HepG2 (cell line): ENCODE measurements around the gene POC1A. TPM values are rescaled to one million over a fixed set of nuclear protein-coding genes. Genes with fewer than 3 reads are reported as not detected.

Source experiments
- ARNT2 ChIP-seq: sonication (generic); formaldehyde crosslinking; IDR thresholded peaks from 2 replicates; pipeline ENCODE4 v1.8.0; 2022; ENCODE audit warnings: mild to moderate bottlenecking, low read depth, missing genetic modification reagents, moderate library complexity
- CEBPG ChIP-seq: IDR thresholded peaks from 2 replicates; pipeline ENCODE4 v1.6.1; 2016
- CENPX ChIP-seq: sonication (generic); formaldehyde crosslinking; IDR thresholded peaks from 2 replicates; pipeline ENCODE4 v1.9.0; 2021; ENCODE audit warnings: mild to moderate bottlenecking, missing genetic modification reagents, moderate library complexity
- HOXA9 ChIP-seq: sonication (generic); formaldehyde crosslinking; IDR thresholded peaks from 2 replicates; pipeline ENCODE4 v1.8.1; 2022; ENCODE audit warnings: missing genetic modification reagents, mild to moderate bottlenecking, moderate library complexity, borderline replicate concordance
- KAT8 ChIP-seq: IDR thresholded peaks from 2 replicates; pipeline ENCODE4 v1.6.1; 2016; ENCODE audit warnings: missing genetic modification reagents, missing compliant biosample characterization
- KDM1A ChIP-seq: IDR thresholded peaks from 2 replicates; pipeline ENCODE4 v1.6.1; 2016; ENCODE audit warnings: missing compliant biosample characterization
- KDM6A ChIP-seq: IDR thresholded peaks from 2 replicates; pipeline ENCODE4 v1.6.1; 2016; ENCODE audit warnings: low read depth
- MAF1 ChIP-seq: sonication (generic); formaldehyde crosslinking; IDR thresholded peaks from 2 replicates; pipeline ENCODE4 v1.5.0; 2020; ENCODE audit warnings: missing genetic modification reagents, borderline replicate concordance
- NFKB2 ChIP-seq: sonication (generic); formaldehyde crosslinking; IDR thresholded peaks from 2 replicates; pipeline ENCODE4 v1.4.0; 2020; ENCODE audit warnings: missing genetic modification reagents, borderline replicate concordance
- TCF7L2 ChIP-seq: IDR thresholded peaks from 2 replicates; pipeline ENCODE4 v1.6.1; 2011; ENCODE audit warnings: mild to moderate bottlenecking, low read depth, low read length, moderate library complexity
- ZFP36L1 ChIP-seq: sonication (generic); formaldehyde crosslinking; IDR thresholded peaks from 2 replicates; pipeline ENCODE4 v1.8.0; 2022; ENCODE audit warnings: mild to moderate bottlenecking, missing genetic modification reagents, moderate library complexity
- ZNF292 ChIP-seq: sonication (generic); formaldehyde crosslinking; IDR thresholded peaks from 2 replicates; pipeline ENCODE4 v1.8.1; 2022; ENCODE audit warnings: mild to moderate bottlenecking, low read depth, missing genetic modification reagents, borderline replicate concordance
- ZNF335 ChIP-seq: sonication (generic); formaldehyde crosslinking; IDR thresholded peaks from 2 replicates; pipeline ENCODE4 v1.4.0; 2020; ENCODE audit warnings: missing genetic modification reagents
- ZNF652 ChIP-seq: IDR thresholded peaks from 2 replicates; pipeline ENCODE4 v1.6.1; 2016; ENCODE audit warnings: low read depth, borderline replicate concordance
- ZNF773 ChIP-seq: sonication (generic); formaldehyde crosslinking; IDR thresholded peaks from 2 replicates; pipeline ENCODE4 v1.4.0; 2020; ENCODE audit warnings: missing genetic modification reagents, borderline replicate concordance
- ZSCAN25 ChIP-seq: sonication (generic); formaldehyde crosslinking; IDR thresholded peaks from 2 replicates; pipeline ENCODE4 v1.8.0; 2022; ENCODE audit warnings: mild to moderate bottlenecking, missing genetic modification reagents
- polyA plus RNA-seq, 8 experiments: library from polyadenylated mRNA; depleted of rRNA in 3 of 8; stranded (reverse) in 7 of 8; unstranded in 1 of 8; fragments of >200 nt; fragmentation: Illumina TruSeq in 4 of 8; extraction: Trizol in 4 of 8; gene quantifications; 2 replicates each; pipeline versions ENCODE4 v1.2.1 to v1.2.3, GENCODE V29; 2011 to 2016; ENCODE audit warnings: low read depth in 4 of 8, missing spikeins in 1 of 8, mixed read lengths in 1 of 8; ENCODE audit not compliant: insufficient read depth in 1 of 8
- total RNA-seq, 5 experiments: library from RNA; depleted of rRNA; stranded (reverse); fragments of >200 nt; fragmentation: Illumina TruSeq; extraction: Trizol; gene quantifications; 2 replicates each; pipeline ENCODE4 v1.2.3, GENCODE V29; 2016; ENCODE audit warnings: low read depth in 1 of 5
- TF ChIP-seq, protein P1 (sequence below), 2 experiments: fragments of 450-650 bp in 1 of 2; sonication (generic) in 1 of 2; formaldehyde crosslinking in 1 of 2; IDR thresholded peaks; 2 replicates each; pipeline versions ENCODE4 v1.6.1 to v1.8.0; 2016 to 2022; ENCODE audit warnings: antibody characterized with exemption in 1 of 2, mild to moderate bottlenecking in 1 of 2, missing genetic modification reagents in 1 of 2
- TF ChIP-seq, protein P2 (sequence below): sonication (generic); formaldehyde crosslinking; IDR thresholded peaks from 2 replicates; pipeline ENCODE4 v1.5.0; 2020; ENCODE audit warnings: mild to moderate bottlenecking, low read depth, missing genetic modification reagents, borderline replicate concordance
- TF ChIP-seq, protein P3 (sequence below): sonication (generic); formaldehyde crosslinking; IDR thresholded peaks from 2 replicates; pipeline ENCODE4 v1.4.0; 2020; ENCODE audit warnings: missing genetic modification reagents, mild to moderate bottlenecking, borderline replicate concordance

Gene POC1A
- total and polyA plus RNA-seq, 2 of the 13 experiments (the other 11 are each of a cell fraction or from before 2014, with no cell fraction given) = 14.6 to 20.0 TPM

DNA sequence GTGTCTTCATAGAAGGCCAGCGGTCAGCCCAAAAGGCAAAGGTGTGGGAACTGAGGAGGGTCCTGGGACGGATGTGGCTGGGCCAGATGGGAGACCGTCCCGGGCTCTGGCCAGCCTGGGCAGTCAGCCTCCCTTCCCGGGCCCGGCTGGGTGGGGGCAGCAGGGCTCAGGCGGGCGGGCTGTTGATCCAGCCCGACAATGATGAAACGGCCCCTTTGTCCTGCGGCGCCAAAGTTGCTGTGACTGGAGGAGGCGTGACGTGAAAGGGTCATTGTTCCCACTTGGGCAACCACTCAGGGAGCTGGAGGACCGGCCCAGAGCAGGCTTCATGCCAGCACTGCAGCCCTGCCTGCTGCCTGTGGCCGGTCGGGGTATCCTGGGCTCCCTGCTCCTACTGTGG is 114.4 kb downstream of the POC1A start (continued):
- TF ChIP-seq, protein P1, sequence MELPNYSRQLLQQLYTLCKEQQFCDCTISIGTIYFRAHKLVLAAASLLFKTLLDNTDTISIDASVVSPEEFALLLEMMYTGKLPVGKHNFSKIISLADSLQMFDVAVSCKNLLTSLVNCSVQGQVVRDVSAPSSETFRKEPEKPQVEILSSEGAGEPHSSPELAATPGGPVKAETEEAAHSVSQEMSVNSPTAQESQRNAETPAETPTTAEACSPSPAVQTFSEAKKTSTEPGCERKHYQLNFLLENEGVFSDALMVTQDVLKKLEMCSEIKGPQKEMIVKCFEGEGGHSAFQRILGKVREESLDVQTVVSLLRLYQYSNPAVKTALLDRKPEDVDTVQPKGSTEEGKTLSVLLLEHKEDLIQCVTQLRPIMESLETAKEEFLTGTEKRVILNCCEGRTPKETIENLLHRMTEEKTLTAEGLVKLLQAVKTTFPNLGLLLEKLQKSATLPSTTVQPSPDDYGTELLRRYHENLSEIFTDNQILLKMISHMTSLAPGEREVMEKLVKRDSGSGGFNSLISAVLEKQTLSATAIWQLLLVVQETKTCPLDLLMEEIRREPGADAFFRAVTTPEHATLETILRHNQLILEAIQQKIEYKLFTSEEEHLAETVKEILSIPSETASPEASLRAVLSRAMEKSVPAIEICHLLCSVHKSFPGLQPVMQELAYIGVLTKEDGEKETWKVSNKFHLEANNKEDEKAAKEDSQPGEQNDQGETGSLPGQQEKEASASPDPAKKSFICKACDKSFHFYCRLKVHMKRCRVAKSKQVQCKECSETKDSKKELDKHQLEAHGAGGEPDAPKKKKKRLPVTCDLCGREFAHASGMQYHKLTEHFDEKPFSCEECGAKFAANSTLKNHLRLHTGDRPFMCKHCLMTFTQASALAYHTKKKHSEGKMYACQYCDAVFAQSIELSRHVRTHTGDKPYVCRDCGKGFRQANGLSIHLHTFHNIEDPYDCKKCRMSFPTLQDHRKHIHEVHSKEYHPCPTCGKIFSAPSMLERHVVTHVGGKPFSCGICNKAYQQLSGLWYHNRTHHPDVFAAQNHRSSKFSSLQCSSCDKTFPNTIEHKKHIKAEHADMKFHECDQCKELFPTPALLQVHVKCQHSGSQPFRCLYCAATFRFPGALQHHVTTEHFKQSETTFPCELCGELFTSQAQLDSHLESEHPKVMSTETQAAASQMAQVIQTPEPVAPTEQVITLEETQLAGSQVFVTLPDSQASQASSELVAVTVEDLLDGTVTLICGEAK (IDR thresholded peaks at IDR 0.05) = no peak
- TF ChIP-seq, protein P1 (CRISPR knock-in tag; IDR thresholded peaks at IDR 0.05) = no peak
- TF ChIP-seq TCF7L2 (no peak), ZNF773 (CRISPR knock-in tag) (no peak), ARNT2 (peak; percentile 48; the same call in 1 of the 2 replicates), KAT8 (CRISPR knock-in tag) (peak; percentile 48; the same call in 1 of the 2 replicates), ZNF292 (CRISPR knock-in tag) (0 out of 2 replicates have a peak, but pooled peaks have one; percentile 41), MAF1 (CRISPR knock-in tag) (no peak), NFKB2 (no peak), ZNF335 (CRISPR knock-in tag) (0 out of 2 replicates have a peak, but pooled peaks have one; percentile 32), ZNF652 (CRISPR knock-in tag) (no peak), CENPX (CRISPR knock-in tag) (no peak), KDM6A (no peak), ZSCAN25 (CRISPR knock-in tag) (no peak), HOXA9 (CRISPR knock-in tag) (no peak), KDM1A (CRISPR knock-in tag) (0 out of 2 replicates have a peak, but pooled peaks have one; percentile 17), ZFP36L1 (no peak), CEBPG (CRISPR knock-in tag) (peak; percentile 89)
- TF ChIP-seq, protein P2, sequence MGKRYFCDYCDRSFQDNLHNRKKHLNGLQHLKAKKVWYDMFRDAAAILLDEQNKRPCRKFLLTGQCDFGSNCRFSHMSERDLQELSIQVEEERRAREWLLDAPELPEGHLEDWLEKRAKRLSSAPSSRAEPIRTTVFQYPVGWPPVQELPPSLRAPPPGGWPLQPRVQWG (CRISPR knock-in tag) = no peak
- TF ChIP-seq, protein P3, sequence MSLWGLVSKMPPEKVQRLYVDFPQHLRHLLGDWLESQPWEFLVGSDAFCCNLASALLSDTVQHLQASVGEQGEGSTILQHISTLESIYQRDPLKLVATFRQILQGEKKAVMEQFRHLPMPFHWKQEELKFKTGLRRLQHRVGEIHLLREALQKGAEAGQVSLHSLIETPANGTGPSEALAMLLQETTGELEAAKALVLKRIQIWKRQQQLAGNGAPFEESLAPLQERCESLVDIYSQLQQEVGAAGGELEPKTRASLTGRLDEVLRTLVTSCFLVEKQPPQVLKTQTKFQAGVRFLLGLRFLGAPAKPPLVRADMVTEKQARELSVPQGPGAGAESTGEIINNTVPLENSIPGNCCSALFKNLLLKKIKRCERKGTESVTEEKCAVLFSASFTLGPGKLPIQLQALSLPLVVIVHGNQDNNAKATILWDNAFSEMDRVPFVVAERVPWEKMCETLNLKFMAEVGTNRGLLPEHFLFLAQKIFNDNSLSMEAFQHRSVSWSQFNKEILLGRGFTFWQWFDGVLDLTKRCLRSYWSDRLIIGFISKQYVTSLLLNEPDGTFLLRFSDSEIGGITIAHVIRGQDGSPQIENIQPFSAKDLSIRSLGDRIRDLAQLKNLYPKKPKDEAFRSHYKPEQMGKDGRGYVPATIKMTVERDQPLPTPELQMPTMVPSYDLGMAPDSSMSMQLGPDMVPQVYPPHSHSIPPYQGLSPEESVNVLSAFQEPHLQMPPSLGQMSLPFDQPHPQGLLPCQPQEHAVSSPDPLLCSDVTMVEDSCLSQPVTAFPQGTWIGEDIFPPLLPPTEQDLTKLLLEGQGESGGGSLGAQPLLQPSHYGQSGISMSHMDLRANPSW (CRISPR knock-in tag) = no peak
